ENCODE data around the gene TDO2.

TDO2 gene

GRCh38 chr4:155954939-155955338 is 51.4 kb downstream of the TDO2 start:
- Histone ChIP-seq H3K27ac (ENCODE audit: low read length, poor library complexity, severe bottlenecking) (no peak overlapping the region), H3K4me3 (ENCODE audit: insufficient read depth in 1 of 2, low read depth in 1 of 2, low read length in 2 of 2) (no peak overlapping the region)
- 66% methylated on average over 3 of the region's 4 CpGs for WGBS

GRCh38 chr4:155956461-155956860 is 53.0 kb downstream of the TDO2 start:
- Histone ChIP-seq H3K36me3 (ENCODE audit: control insufficient read depth in 1 of 2, insufficient read depth in 2 of 2, low read depth in 1 of 2, low read length in 2 of 2) (no peaks in the 10 kb centered on the region), H3K4me1 (ENCODE audit: control insufficient read depth, insufficient read depth, low read depth, low read length) (peaks cover 3% of the 10 kb centered on the region), H3K9me3 (ENCODE audit: control insufficient read depth, low read length) (peaks cover 4% of the 10 kb centered on the region), H3K27me3 (ENCODE audit: control insufficient read depth in 1 of 2, insufficient read depth in 1 of 2, low read length in 2 of 2) (no peaks in the 10 kb centered on the region), H2BK120ac (ENCODE audit: low read depth, low read length) (no peak overlapping the region), H4K8ac (ENCODE audit: low read length) (no peak overlapping the region), H2AK5ac (ENCODE audit: low read length, severe bottlenecking) (no peak overlapping the region), H2BK5ac (ENCODE audit: low read depth, low read length, poor library complexity, severe bottlenecking) (no peak overlapping the region), H3K23ac (ENCODE audit: low read length in 2 of 2) (no peak overlapping the region), H3K14ac (ENCODE audit: low read length in 2 of 2) (no peak overlapping the region), H2AFZ (ENCODE audit: low read depth, low read length) (no peak overlapping the region), H3K18ac (ENCODE audit: low read depth in 1 of 2, low read length in 2 of 2) (peak overlapping the region in 1 of 2 experiments; percentile 4), H3K9ac (ENCODE audit: low read length) (no peak overlapping the region), H3K27ac (ENCODE audit: low read length, poor library complexity, severe bottlenecking) (no peak overlapping the region), H3K4me2 (ENCODE audit: low read length, poor library complexity, severe bottlenecking) (no peak overlapping the region), H2BK15ac (ENCODE audit: low read depth, poor library complexity, severe bottlenecking) (no peak overlapping the region), H3K4ac (ENCODE audit: low read depth in 1 of 2, low read length in 2 of 2) (no peak overlapping the region), H3K4me3 (ENCODE audit: insufficient read depth in 1 of 2, low read depth in 1 of 2, low read length in 2 of 2) (no peak overlapping the region), H3K79me1 (replicated peaks; ENCODE audit: low read length, poor library complexity, severe bottlenecking) (no peaks in the 10 kb centered on the region), H4K91ac (ENCODE audit: low read length) (no peak overlapping the region), H2BK12ac (ENCODE audit: low read length in 2 of 2) (no peak overlapping the region)
- WGBS: 85% methylated on average over 2 of the region's 2 CpGs
- no peak for DNase-seq

More at GRCh38 chr4:155954939-155955338, 51.4 kb downstream of the TDO2 start:
- Histone ChIP-seq H3K18ac (ENCODE audit: low read depth in 1 of 2, low read length in 2 of 2) (no peak overlapping the region), H3K9ac (ENCODE audit: low read length) (no peak overlapping the region), H3K23ac (ENCODE audit: low read length in 2 of 2) (no peak overlapping the region), H3K79me1 (replicated peaks; ENCODE audit: low read length, poor library complexity, severe bottlenecking) (no peaks in the 10 kb centered on the region), H4K8ac (ENCODE audit: low read length) (no peak overlapping the region), H2AK5ac (ENCODE audit: low read length, severe bottlenecking) (no peak overlapping the region), H3K9me3 (ENCODE audit: control insufficient read depth, low read length) (peaks cover 4% of the 10 kb centered on the region), H2BK12ac (ENCODE audit: low read length in 2 of 2) (no peak overlapping the region), H2BK15ac (ENCODE audit: low read depth, poor library complexity, severe bottlenecking) (no peak overlapping the region), H2AFZ (ENCODE audit: low read depth, low read length) (no peak overlapping the region), H3K14ac (ENCODE audit: low read length in 2 of 2) (no peak overlapping the region), H3K36me3 (ENCODE audit: control insufficient read depth in 1 of 2, insufficient read depth in 2 of 2, low read depth in 1 of 2, low read length in 2 of 2) (no peaks in the 10 kb centered on the region), H3K27me3 (ENCODE audit: control insufficient read depth in 1 of 2, insufficient read depth in 1 of 2, low read length in 2 of 2) (no peaks in the 10 kb centered on the region), H2BK120ac (ENCODE audit: low read depth, low read length) (no peak overlapping the region), H3K4ac (ENCODE audit: low read depth in 1 of 2, low read length in 2 of 2) (no peak overlapping the region), H2BK5ac (ENCODE audit: low read depth, low read length, poor library complexity, severe bottlenecking) (no peak overlapping the region), H4K91ac (ENCODE audit: low read length) (no peak overlapping the region), H3K4me2 (ENCODE audit: low read length, poor library complexity, severe bottlenecking) (no peak overlapping the region), H3K4me1 (ENCODE audit: control insufficient read depth, insufficient read depth, low read depth, low read length) (peaks cover 4% of the 10 kb centered on the region)
- no peak for DNase-seq

GRCh38 chr4:155959417-155959816 is 55.9 kb downstream of the TDO2 start:
- peak overlapping the region; percentile 80 for H3K9ac ChIP-seq (ENCODE audit: low read length)
- H3K27ac ChIP-seq (ENCODE audit: low read length, poor library complexity, severe bottlenecking): no peak overlapping the region
- no peak overlapping the region for H2AK5ac ChIP-seq (ENCODE audit: low read length, severe bottlenecking)
- no peaks in the 10 kb centered on the region for H3K79me1 ChIP-seq (replicated peaks; ENCODE audit: low read length, poor library complexity, severe bottlenecking)
- H3K14ac ChIP-seq (ENCODE audit: low read length in 2 of 2): peak overlapping the region in 1 of 2 experiments; percentile 56
- H3K9me3 ChIP-seq (ENCODE audit: control insufficient read depth, low read length): peaks cover 4% of the 10 kb centered on the region
- no peak overlapping the region for H3K23ac ChIP-seq (ENCODE audit: low read length in 2 of 2)
- H2BK120ac ChIP-seq (ENCODE audit: low read depth, low read length): no peak overlapping the region
- H3K27me3 ChIP-seq (ENCODE audit: control insufficient read depth in 1 of 2, insufficient read depth in 1 of 2, low read length in 2 of 2): no peaks in the 10 kb centered on the region
- peak overlapping the region in 1 of 2 experiments; percentile 60 for H2BK12ac ChIP-seq (ENCODE audit: low read length in 2 of 2)
- H2BK15ac ChIP-seq (ENCODE audit: low read depth, poor library complexity, severe bottlenecking): peak overlapping the region; percentile 70
- H3K4ac ChIP-seq (ENCODE audit: low read depth in 1 of 2, low read length in 2 of 2): no peak overlapping the region
- H3K4me3 ChIP-seq (ENCODE audit: insufficient read depth in 1 of 2, low read depth in 1 of 2, low read length in 2 of 2): no peak overlapping the region
- no peaks in the 10 kb centered on the region for H3K36me3 ChIP-seq (ENCODE audit: control insufficient read depth in 1 of 2, insufficient read depth in 2 of 2, low read depth in 1 of 2, low read length in 2 of 2)
- no peak for DNase-seq
- H2BK5ac ChIP-seq (ENCODE audit: low read depth, low read length, poor library complexity, severe bottlenecking): peak overlapping the region; percentile 20
- no peak overlapping the region for H3K4me2 ChIP-seq (ENCODE audit: low read length, poor library complexity, severe bottlenecking)
- H4K8ac ChIP-seq (ENCODE audit: low read length): no peak overlapping the region
- no peak overlapping the region for H3K18ac ChIP-seq (ENCODE audit: low read depth in 1 of 2, low read length in 2 of 2)
- peak overlapping the region; percentile 62 for H4K91ac ChIP-seq (ENCODE audit: low read length)
- H3K4me1 ChIP-seq (ENCODE audit: control insufficient read depth, insufficient read depth, low read depth, low read length): no peaks in the 10 kb centered on the region
- no peak overlapping the region for H2AFZ ChIP-seq (ENCODE audit: low read depth, low read length)
- 93% methylated on average over 3 of the region's 4 CpGs for WGBS

- 91% methylated on average over 5 of the region's 5 CpGs for WGBS
- Histone ChIP-seq H3K4me3 (ENCODE audit: insufficient read depth in 1 of 2, low read depth in 1 of 2, low read length in 2 of 2) (no peak overlapping the region), H3K36me3 (ENCODE audit: control insufficient read depth in 1 of 2, insufficient read depth in 2 of 2, low read depth in 1 of 2, low read length in 2 of 2) (no peaks in the 10 kb centered on the region), H4K8ac (ENCODE audit: low read length) (no peak overlapping the region), H2BK5ac (ENCODE audit: low read depth, low read length, poor library complexity, severe bottlenecking) (no peak overlapping the region), H3K4ac (ENCODE audit: low read depth in 1 of 2, low read length in 2 of 2) (no peak overlapping the region), H2BK15ac (ENCODE audit: low read depth, poor library complexity, severe bottlenecking) (no peak overlapping the region), H3K27ac (ENCODE audit: low read length, poor library complexity, severe bottlenecking) (no peak overlapping the region), H3K27me3 (ENCODE audit: control insufficient read depth in 1 of 2, insufficient read depth in 1 of 2, low read length in 2 of 2) (no peaks in the 10 kb centered on the region), H2BK120ac (ENCODE audit: low read depth, low read length) (no peak overlapping the region), H2BK12ac (ENCODE audit: low read length in 2 of 2) (no peak overlapping the region), H2AFZ (ENCODE audit: low read depth, low read length) (no peak overlapping the region), H3K9ac (ENCODE audit: low read length) (peak overlapping the region; percentile 80), H3K4me1 (ENCODE audit: control insufficient read depth, insufficient read depth, low read depth, low read length) (peaks cover 2% of the 10 kb centered on the region), H3K14ac (ENCODE audit: low read length in 2 of 2) (no peak overlapping the region), H3K23ac (ENCODE audit: low read length in 2 of 2) (no peak overlapping the region), H3K4me2 (ENCODE audit: low read length, poor library complexity, severe bottlenecking) (no peak overlapping the region), H2AK5ac (ENCODE audit: low read length, severe bottlenecking) (no peak overlapping the region), H3K9me3 (ENCODE audit: control insufficient read depth, low read length) (peaks cover 4% of the 10 kb centered on the region), H3K18ac (ENCODE audit: low read depth in 1 of 2, low read length in 2 of 2) (no peak overlapping the region), H3K79me1 (replicated peaks; ENCODE audit: low read length, poor library complexity, severe bottlenecking) (no peaks in the 10 kb centered on the region), H4K91ac (ENCODE audit: low read length) (no peak overlapping the region)
- DNase-seq: no peak
Measured at GRCh38 chr4:155960522-155960921, 57.0 kb downstream of the TDO2 start.
